A673 (cell line): ENCODE data around the gene FRMD4B.

Experiments
- CTCF ChIP-seq: fragments of 300-800, 200-600 bp; sonication (generic); conservative IDR thresholded peaks from 2 replicates; pipeline ENCODE4 v1.5.1; 2017; ENCODE audit warnings: low read depth, mild to moderate bottlenecking, antibody characterized with exemption, low read length, moderate library complexity, mixed read lengths
- EZH2 ChIP-seq: fragments of 200-600 bp; sonication (generic); IDR thresholded peaks from 2 replicates; pipeline ENCODE4 v1.6.1; 2017; ENCODE audit warnings: borderline replicate concordance, low read depth, mild to moderate bottlenecking, mixed read lengths, antibody characterized with exemption, low read length; ENCODE audit not compliant: poor library complexity, severe bottlenecking

GRCh38 chr3:69201658-69202057 lies 184.2 kb downstream of the FRMD4B start:
- TF ChIP-seq EZH2: no peak
- no peak for TF ChIP-seq CTCF
